Stimulated activated memory B cell treated with anti-CD40 and anti-IgM and Interleukin-4, amounts not matched to agents 10 μg/mL and 1 μg/mL and 100 μg/mL, for 72 hours (primary cell): ENCODE measurements around the gene DNM3.

Experiments
- ATAC-seq: fragments of 150-1000 bp; cut with Tn5 transposase; 2 replicates; pipeline ENCODE4 v1.10.0; 2021
- H3K27ac Mint-ChIP-seq: one replicate; pipeline ENCODE4 v1.8.0; 2022; ENCODE audit warnings: mild to moderate bottlenecking, mixed read lengths
- H3K27me3 Mint-ChIP-seq: one replicate; pipeline ENCODE4 v1.8.0; 2022; ENCODE audit warnings: mixed read lengths
- H3K36me3 Mint-ChIP-seq: one replicate; pipeline ENCODE4 v1.8.0; 2022; ENCODE audit warnings: mixed read lengths
- H3K4me1 Mint-ChIP-seq: one replicate; pipeline ENCODE4 v1.8.0; 2022; ENCODE audit warnings: mixed read lengths
- H3K4me3 Mint-ChIP-seq: one replicate; pipeline ENCODE4 v1.8.0; 2022; ENCODE audit warnings: mild to moderate bottlenecking, moderate library complexity, mixed read lengths
- H3K9me3 Mint-ChIP-seq: one replicate; pipeline ENCODE4 v1.8.0; 2022; ENCODE audit warnings: mixed read lengths

The DNM3 gene

DNA sequence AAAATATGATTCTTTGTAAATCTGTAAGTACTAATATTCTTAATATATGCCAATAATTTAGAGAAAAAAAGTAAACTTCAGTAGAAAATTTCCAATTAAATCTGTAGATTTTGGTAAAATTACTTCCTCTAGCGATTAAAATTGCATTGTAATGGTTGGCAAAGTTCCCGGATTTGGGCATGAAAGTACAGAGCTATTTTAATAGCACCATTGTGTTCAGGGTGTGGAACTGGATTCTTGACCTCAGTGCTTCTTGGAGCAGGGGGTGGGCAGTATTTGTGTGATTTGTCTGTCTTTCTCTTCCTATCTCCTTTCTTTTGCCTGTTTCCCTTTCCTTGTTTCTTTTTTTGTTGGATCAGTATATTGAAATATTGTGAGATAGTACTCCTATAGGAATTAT lies 72.1 kb downstream of the DNM3 start:
- no peak for ATAC-seq
- Mint-ChIP-seq H3K4me3 (no peak overlapping the region), H3K27ac (no peak overlapping the region), H3K27me3 (no peaks in the 10 kb centered on the region), H3K4me1 (no peaks in the 10 kb centered on the region), H3K36me3 (no peaks in the 10 kb centered on the region), H3K9me3 (no peaks in the 10 kb centered on the region)

DNA sequence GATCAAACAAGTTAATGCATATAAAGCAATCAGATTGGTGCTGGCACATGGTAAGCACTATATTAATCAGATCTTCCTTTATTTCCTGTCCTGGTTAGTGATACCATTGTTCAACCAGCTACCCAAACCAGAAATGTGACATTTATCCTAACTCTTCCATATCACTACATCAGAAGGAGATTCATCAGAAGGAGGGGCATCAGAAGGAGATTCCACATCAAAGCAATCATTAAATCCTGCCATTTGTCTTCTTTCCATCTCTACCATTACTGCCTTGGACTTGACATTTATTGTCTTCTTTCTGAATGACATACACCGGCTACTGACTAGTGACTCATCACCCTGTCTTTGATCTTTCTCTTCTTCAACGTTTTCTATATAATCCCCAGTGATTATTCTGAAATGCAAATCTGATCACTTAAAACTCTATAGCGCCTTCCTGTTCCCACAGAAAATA lies 75.0 kb downstream of the DNM3 start:
- Mint-ChIP-seq H3K4me1 (no peaks in the 10 kb centered on the region), H3K9me3 (no peaks in the 10 kb centered on the region), H3K4me3 (no peak overlapping the region), H3K27ac (no peak overlapping the region), H3K27me3 (no peaks in the 10 kb centered on the region), H3K36me3 (no peaks in the 10 kb centered on the region)
- ATAC-seq, result no peak

GRCh38 chr1:171917331-171917730 lies 76.0 kb downstream of the DNM3 start:
- no peaks in the 10 kb centered on the region for H3K27me3 Mint-ChIP-seq
- no peaks in the 10 kb centered on the region for H3K4me1 Mint-ChIP-seq
- no peak overlapping the region for H3K4me3 Mint-ChIP-seq
- no peaks in the 10 kb centered on the region for H3K9me3 Mint-ChIP-seq
- H3K27ac Mint-ChIP-seq, result no peak overlapping the region
- ATAC-seq, result no peak
- no peaks in the 10 kb centered on the region for H3K36me3 Mint-ChIP-seq

- H3K27ac Mint-ChIP-seq, result no peak overlapping the region
- H3K36me3 Mint-ChIP-seq, result peaks cover 8% of the 10 kb centered on the region
- no peaks in the 10 kb centered on the region for H3K27me3 Mint-ChIP-seq
- ATAC-seq, result no peak
- peaks cover 9% of the 10 kb centered on the region for H3K9me3 Mint-ChIP-seq
- no peaks in the 10 kb centered on the region for H3K4me1 Mint-ChIP-seq
- H3K4me3 Mint-ChIP-seq, result no peak overlapping the region
Measured at GRCh38 chr1:171919891-171920887, 78.9 kb downstream of the DNM3 start.

- Mint-ChIP-seq H3K4me3 (no peak overlapping the region), H3K9me3 (peaks cover 13% of the 10 kb centered on the region), H3K27me3 (peaks cover 2% of the 10 kb centered on the region), H3K4me1 (no peaks in the 10 kb centered on the region), H3K36me3 (peaks cover 14% of the 10 kb centered on the region), H3K27ac (no peak overlapping the region)
- ATAC-seq, result no peak
Measured at GRCh38 chr1:171922999-171923398, 81.7 kb downstream of the DNM3 start.

DNA sequence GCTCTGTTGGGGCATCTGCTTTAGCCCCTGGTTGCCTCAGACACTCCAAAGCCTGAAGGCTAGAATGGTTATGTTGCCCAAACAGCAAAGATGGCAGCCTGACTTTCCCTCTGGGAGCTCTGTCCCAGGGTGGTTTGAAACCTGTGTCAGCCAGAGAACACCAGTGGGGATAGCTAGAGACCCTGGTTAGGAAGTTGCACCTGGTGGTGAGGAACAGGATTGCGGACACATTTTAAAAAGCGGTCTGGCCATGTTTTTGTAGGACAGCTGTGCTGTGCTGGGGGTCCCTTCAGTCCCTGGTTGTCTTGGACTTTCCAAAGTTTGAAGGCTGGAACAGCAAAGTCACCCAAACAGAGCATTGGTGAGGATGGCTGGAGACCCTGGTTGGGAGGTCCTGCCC lies 87.8 kb downstream of the DNM3 start:
- peaks cover 10% of the 10 kb centered on the region for H3K9me3 Mint-ChIP-seq
- H3K27ac Mint-ChIP-seq, result no peak overlapping the region
- ATAC-seq, result no peak
- H3K36me3 Mint-ChIP-seq, result peaks cover 14% of the 10 kb centered on the region
- H3K27me3 Mint-ChIP-seq, result peaks cover 17% of the 10 kb centered on the region
- no peaks in the 10 kb centered on the region for H3K4me1 Mint-ChIP-seq
- H3K4me3 Mint-ChIP-seq, result no peak overlapping the region

- Mint-ChIP-seq H3K4me1 (no peaks in the 10 kb centered on the region), H3K27ac (no peak overlapping the region), H3K36me3 (no peaks in the 10 kb centered on the region), H3K9me3 (no peaks in the 10 kb centered on the region), H3K27me3 (peaks cover 17% of the 10 kb centered on the region), H3K4me3 (no peak overlapping the region)
- no peak for ATAC-seq
Measured at GRCh38 chr1:171931752-171932151, 90.5 kb downstream of the DNM3 start.

DNA sequence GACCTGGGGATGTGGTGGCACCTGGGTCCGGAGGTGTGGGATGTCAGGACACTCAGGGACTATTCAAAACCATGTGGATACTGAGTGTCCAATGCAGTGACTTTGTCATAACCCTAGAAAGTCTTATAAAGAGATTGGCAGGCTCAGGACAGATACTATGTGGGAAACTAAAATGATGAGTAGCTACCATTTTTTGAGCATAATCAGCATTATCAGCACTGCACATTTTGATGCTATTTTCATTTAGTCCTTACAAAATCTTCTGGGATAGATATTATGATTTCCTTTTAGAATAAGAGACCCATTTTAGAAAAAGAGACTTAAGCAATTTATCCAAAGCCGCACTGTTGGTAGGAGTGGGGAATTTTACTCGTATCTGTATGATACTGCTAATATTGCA lies 93.4 kb downstream of the DNM3 start:
- Mint-ChIP-seq H3K36me3 (no peaks in the 10 kb centered on the region), H3K4me3 (no peak overlapping the region), H3K4me1 (no peaks in the 10 kb centered on the region), H3K9me3 (no peaks in the 10 kb centered on the region), H3K27me3 (peaks cover 5% of the 10 kb centered on the region), H3K27ac (no peak overlapping the region)
- no peak for ATAC-seq

DNA sequence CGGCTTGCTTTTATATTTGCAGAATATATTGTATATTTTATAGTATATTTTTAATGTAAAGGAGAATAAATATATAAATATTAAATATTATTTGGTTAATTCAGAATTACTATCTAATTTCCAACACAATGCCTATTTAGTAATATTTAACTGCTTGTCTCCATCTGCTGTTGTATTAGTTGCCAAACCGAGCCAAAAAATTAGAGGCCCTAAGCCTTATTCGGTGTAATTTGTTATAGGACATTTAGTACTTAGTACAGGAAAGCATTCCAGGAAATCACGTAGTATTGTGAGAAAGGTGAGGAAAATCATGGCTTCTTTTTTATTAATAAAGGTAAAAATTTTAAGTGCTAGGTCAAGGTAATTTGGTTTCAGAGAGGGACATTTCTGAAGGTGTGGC lies 93.8 kb downstream of the DNM3 start:
- Mint-ChIP-seq H3K36me3 (no peaks in the 10 kb centered on the region), H3K27me3 (peaks cover 5% of the 10 kb centered on the region), H3K4me3 (no peak overlapping the region), H3K27ac (no peak overlapping the region), H3K4me1 (no peaks in the 10 kb centered on the region), H3K9me3 (no peaks in the 10 kb centered on the region)
- ATAC-seq, result no peak

DNA sequence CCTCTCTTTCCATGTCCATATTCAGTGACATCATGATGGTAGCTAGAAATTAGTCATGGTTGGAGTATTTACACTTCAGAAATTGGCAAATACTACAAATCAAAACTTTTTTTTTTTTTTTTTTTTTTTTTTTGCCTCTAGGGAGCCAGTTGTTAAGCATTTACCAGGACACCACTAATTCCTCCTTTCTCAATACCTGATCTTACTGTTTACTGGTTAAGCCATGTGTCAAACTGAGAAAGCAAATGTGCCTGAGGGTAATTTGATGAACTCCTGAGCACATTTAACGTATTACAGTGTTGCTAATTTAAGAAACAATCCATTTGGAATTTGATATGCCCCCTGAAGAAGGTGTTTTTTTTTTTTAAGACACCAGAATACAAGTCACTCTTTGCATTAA lies 94.4 kb downstream of the DNM3 start:
- Mint-ChIP-seq H3K27ac (no peak overlapping the region), H3K4me1 (no peaks in the 10 kb centered on the region), H3K36me3 (no peaks in the 10 kb centered on the region)

DNA sequence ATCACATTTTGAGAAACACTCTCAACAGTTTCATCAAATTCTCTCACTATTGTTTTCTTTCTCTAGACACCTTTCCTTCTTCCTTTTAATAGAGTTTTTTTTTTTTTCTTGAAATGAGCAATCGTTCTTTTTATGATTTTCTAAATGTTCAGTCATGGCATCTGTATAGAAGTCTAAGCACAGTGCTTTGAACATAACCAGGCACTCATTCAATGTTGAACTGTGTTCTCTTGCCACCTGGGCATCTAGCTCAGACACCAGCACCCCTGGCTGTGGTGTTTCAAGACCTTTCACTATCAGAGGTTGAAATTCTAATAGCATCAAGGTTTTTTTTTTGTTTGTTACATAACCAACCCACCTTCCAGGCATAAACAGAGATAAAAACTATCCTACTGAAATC lies 96.6 kb downstream of the DNM3 start:
- Mint-ChIP-seq H3K27ac (no peak overlapping the region), H3K27me3 (no peaks in the 10 kb centered on the region), H3K9me3 (no peaks in the 10 kb centered on the region), H3K4me3 (no peak overlapping the region), H3K36me3 (no peaks in the 10 kb centered on the region), H3K4me1 (no peaks in the 10 kb centered on the region)
- ATAC-seq, result no peak

More for the DNA sequence above, 94.4 kb downstream of the DNM3 start:
- H3K9me3 Mint-ChIP-seq, result no peaks in the 10 kb centered on the region
- H3K27me3 Mint-ChIP-seq, result peaks cover 5% of the 10 kb centered on the region
- ATAC-seq, result no peak
- no peak overlapping the region for H3K4me3 Mint-ChIP-seq

- Mint-ChIP-seq H3K9me3 (no peaks in the 10 kb centered on the region), H3K27ac (no peak overlapping the region), H3K36me3 (no peaks in the 10 kb centered on the region), H3K4me3 (no peak overlapping the region), H3K27me3 (no peaks in the 10 kb centered on the region), H3K4me1 (no peaks in the 10 kb centered on the region)
- ATAC-seq, result no peak
Measured at GRCh38 chr1:171939740-171940139, 98.4 kb downstream of the DNM3 start.

DNA sequence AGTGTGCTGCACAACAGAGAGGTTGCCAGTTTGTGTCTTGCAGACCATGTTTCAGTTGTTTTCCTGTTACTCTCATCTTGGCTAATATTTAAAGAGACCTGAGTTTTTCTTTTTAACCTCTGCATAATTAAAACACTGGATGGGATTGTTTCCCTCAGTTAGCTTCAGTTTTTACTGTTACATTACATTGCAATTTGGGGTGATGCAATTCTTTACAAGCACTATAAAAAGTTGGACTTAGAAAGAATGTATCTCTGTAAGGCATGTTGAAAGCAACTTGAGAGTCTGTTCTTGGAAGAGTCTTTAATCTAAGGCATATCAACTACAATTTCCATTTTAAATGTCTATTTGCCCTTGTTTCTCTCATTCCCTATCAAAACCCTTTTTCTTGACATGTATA lies 99.1 kb downstream of the DNM3 start:
- peaks cover 1% of the 10 kb centered on the region for H3K36me3 Mint-ChIP-seq
- ATAC-seq, result no peak
- no peaks in the 10 kb centered on the region for H3K27me3 Mint-ChIP-seq
- no peak overlapping the region for H3K27ac Mint-ChIP-seq
- no peaks in the 10 kb centered on the region for H3K9me3 Mint-ChIP-seq
- no peaks in the 10 kb centered on the region for H3K4me1 Mint-ChIP-seq
- H3K4me3 Mint-ChIP-seq, result no peak overlapping the region

DNA sequence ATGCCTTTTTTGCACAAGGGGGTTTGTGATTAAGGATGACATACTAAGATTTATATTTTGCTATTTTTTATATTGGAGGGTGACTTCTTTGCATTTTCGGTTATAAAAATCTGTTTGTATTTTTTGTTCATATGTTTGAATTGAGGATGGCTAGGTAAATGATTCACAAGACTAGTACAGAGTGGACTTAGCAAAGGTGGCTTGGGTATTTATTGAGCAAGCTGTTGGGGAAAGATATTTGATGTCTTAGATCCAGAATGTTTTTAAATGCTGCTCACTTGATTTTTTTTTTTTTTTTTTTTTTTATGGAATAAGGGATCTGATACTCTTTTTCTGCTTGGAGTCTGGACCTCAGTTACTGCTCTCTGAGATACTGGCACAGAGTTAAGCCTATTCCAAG lies 100.6 kb downstream of the DNM3 start:
- no peak overlapping the region for H3K4me3 Mint-ChIP-seq
- peaks cover 6% of the 10 kb centered on the region for H3K36me3 Mint-ChIP-seq
- H3K9me3 Mint-ChIP-seq, result peaks cover 3% of the 10 kb centered on the region
- H3K27me3 Mint-ChIP-seq, result no peaks in the 10 kb centered on the region
- H3K27ac Mint-ChIP-seq, result no peak overlapping the region
- ATAC-seq, result no peak
- H3K4me1 Mint-ChIP-seq, result no peaks in the 10 kb centered on the region

DNA sequence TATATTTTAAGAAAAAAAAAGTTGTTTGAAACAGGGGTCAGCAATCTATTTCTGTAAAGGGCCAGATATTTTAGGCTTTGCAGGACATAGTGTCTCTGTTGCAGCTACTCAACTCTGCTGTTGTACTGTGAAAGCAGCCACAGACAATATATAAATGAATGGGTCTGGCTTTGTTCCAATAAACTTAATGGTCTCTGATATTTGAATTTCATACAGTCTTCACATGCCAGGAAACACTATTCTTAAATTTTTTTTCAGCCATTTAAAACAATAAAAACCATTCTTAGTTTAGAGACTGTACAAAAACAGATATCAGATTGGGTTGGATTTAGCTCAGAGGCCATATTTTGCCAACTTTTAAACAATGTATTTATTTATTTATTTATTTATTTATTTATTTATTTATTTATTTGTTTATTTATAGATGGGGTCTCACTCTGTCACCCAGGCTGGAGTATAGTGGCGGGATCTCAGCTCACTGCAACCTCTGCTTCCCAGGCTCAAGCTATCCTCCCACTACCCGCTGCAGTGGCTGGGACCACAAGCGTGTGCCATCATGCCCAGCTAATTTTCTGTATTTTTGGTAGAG lies 102.8 kb downstream of the DNM3 start:
- Mint-ChIP-seq H3K4me1 (no peaks in the 10 kb centered on the region), H3K36me3 (peaks cover 6% of the 10 kb centered on the region), H3K27me3 (no peaks in the 10 kb centered on the region), H3K9me3 (peaks cover 3% of the 10 kb centered on the region), H3K27ac (no peak overlapping the region), H3K4me3 (no peak overlapping the region)
- ATAC-seq, result no peak

- ATAC-seq, result no peak
- Mint-ChIP-seq H3K27ac (no peak overlapping the region), H3K4me1 (no peaks in the 10 kb centered on the region), H3K27me3 (no peaks in the 10 kb centered on the region), H3K4me3 (no peak overlapping the region), H3K36me3 (peaks cover 6% of the 10 kb centered on the region), H3K9me3 (peaks cover 3% of the 10 kb centered on the region)
Measured at GRCh38 chr1:171948511-171948910, 107.2 kb downstream of the DNM3 start.
